ENCODE data around the gene TMEM235.

- TF ChIP-seq POLR2A (IDR thresholded peaks at IDR 0.05) (no peak), CTCF (IDR thresholded peaks at IDR 0.05) (no peak)
Measured at GRCh38 chr17:78214016-78214705, 17.3 kb upstream of the TMEM235 start, which contains the start of gene BIRC5.
